Measurements from ENCODE around the gene JADE2. TPM values are rescaled to one million over a fixed set of nuclear protein-coding genes. Genes with fewer than 3 reads are reported as not detected.
A peak's percentile ranks its signal among the peaks of the same experiment; 100 is the strongest.

JADE2 gene
- total and polyA plus RNA-seq, 2 of the 8 experiments (the other 6 are each of a cell fraction or from before 2014, with no cell fraction given), result 19.2 to 55.8 TPM

DNA sequence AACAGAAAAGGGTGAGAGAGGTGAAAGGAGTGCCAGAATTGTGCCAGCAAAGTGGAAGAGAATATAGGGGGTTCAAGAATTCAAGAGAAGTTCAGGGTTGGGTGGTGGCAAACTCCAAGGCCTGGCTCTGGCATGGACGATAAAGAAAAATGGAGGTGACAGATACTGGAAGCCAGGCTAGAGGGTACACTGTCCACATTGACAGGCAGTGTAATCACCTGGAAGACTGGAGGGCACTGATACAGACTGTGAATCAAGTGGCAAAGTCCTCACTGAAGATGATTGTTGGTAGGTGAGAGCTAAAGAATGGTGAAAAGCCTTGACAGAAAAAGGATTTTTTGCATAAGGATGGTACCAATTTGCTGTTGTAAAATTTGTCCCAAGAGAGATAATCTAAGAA is 100.1 kb downstream of the JADE2 start:
- ChIA-PET CTCF (ENCODE audit: partially characterized antibody) (interaction anchor here (1.0 to 2.1 kb wide), 2 partner anchors 38 to 42 kb away, joined by 3 to 8 read pairs; no protein-coding TSS in a partner anchor), POLR2A (ENCODE audit: partially characterized antibody) (interaction anchor here (2.0 kb wide), 1 partner anchor 17 kb away, joined by 5 read pairs; no protein-coding TSS in a partner anchor)
- no peak overlapping the region for H2BK5ac ChIP-seq (ENCODE audit: low read depth, low read length)
- H4K8ac ChIP-seq (ENCODE audit: extremely low read depth, insufficient read depth, low read length), result no peak overlapping the region
- H3K9ac ChIP-seq (replicated peaks in 1 of 4; ENCODE audit: extremely low read depth in 1 of 4, low read depth in 3 of 4, low read length in 3 of 4), result no peak overlapping the region; a peak in 1 of 7 replicates
- H4K5ac ChIP-seq (ENCODE audit: insufficient read length, low read depth, low read length), result no peak overlapping the region
- H3K23ac ChIP-seq (ENCODE audit: insufficient read length), result no peak overlapping the region
- no peak overlapping the region for H2AFZ ChIP-seq (ENCODE audit: low read length)
- H3K4me1 ChIP-seq (replicated peaks in 1 of 4; ENCODE audit: control insufficient read depth in 3 of 4, insufficient read depth in 4 of 4, low read length in 3 of 4), result no peaks in the 10 kb centered on the region
- H3K56ac ChIP-seq (replicated peaks; ENCODE audit: insufficient read length, low read depth, low read length), result no peak overlapping the region
- no peaks in the 10 kb centered on the region for H3K9me3 ChIP-seq (ENCODE audit: insufficient read depth in 2 of 2, low read depth in 1 of 2, low read length in 1 of 2)
- H2BK120ac ChIP-seq (replicated peaks; ENCODE audit: low read depth, low read length), result no peak overlapping the region
- H3K4me2 ChIP-seq (ENCODE audit: insufficient read depth in 1 of 2, low read depth in 2 of 2, low read length in 2 of 2), result no peak overlapping the region
- no peak overlapping the region for H4K91ac ChIP-seq (replicated peaks; ENCODE audit: insufficient read length, low read length)
- DNase-seq (ENCODE audit: low read depth in 1 of 2, low spot score in 2 of 2) (peak in 1 of 2 experiments; percentile 20), FAIRE-seq (no peak)
- no peaks in the 10 kb centered on the region for H3K79me2 ChIP-seq (ENCODE audit: control insufficient read depth in 1 of 2, insufficient read depth in 2 of 2, low read length in 2 of 2)
- H3K79me1 ChIP-seq (ENCODE audit: low read depth, low read length), result no peaks in the 10 kb centered on the region
- H3K4me3 ChIP-seq (ENCODE audit: extremely low read depth in 1 of 4, insufficient read depth in 2 of 4, low read depth in 3 of 4, low read length in 4 of 4), result no peak overlapping the region
- no peak overlapping the region for H2BK20ac ChIP-seq (ENCODE audit: low read length)
- WGBS, 2 experiments (ENCODE audit: extremely low coverage in 1 of 2, insufficient coverage in 1 of 2, insufficient read length in 1 of 2, insufficient replicate concordance in 2 of 2, low coverage in 1 of 2, low lambda C conversion rate in 2 of 2, missing lambda C conversion rate in 1 of 2), result 86% methylated on average over 1 of the region's 1 CpG; no CpG with 5 or more reads in 1 of the 2 experiments
- H3K4ac ChIP-seq (replicated peaks; ENCODE audit: insufficient read length, low read depth, low read length), result no peak overlapping the region
- no peak overlapping the region for H3K14ac ChIP-seq (ENCODE audit: insufficient read length)
- TF ChIP-seq FOSL1 (IDR thresholded peaks at IDR 0.05; ENCODE audit: insufficient read depth, low read depth, low read length) (no peak), PHF8 (conservative IDR thresholded peaks at IDR 0.05; ENCODE audit: low read depth, low read length) (no peak), GABPA (IDR thresholded peaks at IDR 0.05; ENCODE audit: borderline replicate concordance, insufficient read depth, low read length) (no peak), RBBP5 (IDR thresholded peaks at IDR 0.05; ENCODE audit: borderline replicate concordance, low read depth, low read length) (no peak), SUZ12 (IDR thresholded peaks at IDR 0.05; ENCODE audit: low read length) (no peak), BACH1 (IDR thresholded peaks at IDR 0.05; ENCODE audit: low read length) (no peak), RNF2 (IDR thresholded peaks at IDR 0.05; ENCODE audit: borderline replicate concordance, low read depth, low read length, missing control alignments, poor library complexity, severe bottlenecking) (no peak), RFX5 (IDR thresholded peaks at IDR 0.05; ENCODE audit: borderline replicate concordance, low read depth, low read length) (no peak), SIN3A (conservative IDR thresholded peaks at IDR 0.05 in 1 of 2, IDR thresholded peaks at IDR 0.05 in 1 of 2; ENCODE audit: low read depth in 1 of 2, low read length in 2 of 2) (no peak), SIX5 (IDR thresholded peaks at IDR 0.05; ENCODE audit: low read depth, low read length) (no peak)
- TF ChIP-seq, protein P1, sequence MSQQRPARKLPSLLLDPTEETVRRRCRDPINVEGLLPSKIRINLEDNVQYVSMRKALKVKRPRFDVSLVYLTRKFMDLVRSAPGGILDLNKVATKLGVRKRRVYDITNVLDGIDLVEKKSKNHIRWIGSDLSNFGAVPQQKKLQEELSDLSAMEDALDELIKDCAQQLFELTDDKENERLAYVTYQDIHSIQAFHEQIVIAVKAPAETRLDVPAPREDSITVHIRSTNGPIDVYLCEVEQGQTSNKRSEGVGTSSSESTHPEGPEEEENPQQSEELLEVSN (IDR thresholded peaks at IDR 0.05), result no peak
- TF ChIP-seq, protein P2, sequence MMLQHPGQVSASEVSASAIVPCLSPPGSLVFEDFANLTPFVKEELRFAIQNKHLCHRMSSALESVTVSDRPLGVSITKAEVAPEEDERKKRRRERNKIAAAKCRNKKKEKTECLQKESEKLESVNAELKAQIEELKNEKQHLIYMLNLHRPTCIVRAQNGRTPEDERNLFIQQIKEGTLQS (IDR thresholded peaks at IDR 0.05; ENCODE audit: insufficient read depth, low read depth, low read length), result no peak
- no peak overlapping the region for H3K27ac ChIP-seq (ENCODE audit: low read depth, low read length)
- no peak overlapping the region for H2BK15ac ChIP-seq (ENCODE audit: low read length)
- H2BK12ac ChIP-seq (ENCODE audit: low read depth, low read length), result no peak overlapping the region
- H3K18ac ChIP-seq (ENCODE audit: extremely low read depth, low read length), result no peak overlapping the region
- peaks cover 0 to 9% (median 1%) of the 10 kb centered on the region in 4 experiments; a peak in 3 of 8 replicates for H3K36me3 ChIP-seq (ENCODE audit: control insufficient read depth in 2 of 4, insufficient read depth in 4 of 4, low read length in 3 of 4)
- H2AK5ac ChIP-seq (ENCODE audit: low read depth, low read length), result no peak overlapping the region
- no peaks in the 10 kb centered on the region for H3K27me3 ChIP-seq (replicated peaks in 1 of 4; ENCODE audit: control insufficient read depth in 3 of 4, extremely low read depth in 1 of 4, insufficient read depth in 3 of 4, low read length in 3 of 4)
- no peaks in the 10 kb centered on the region for H3K23me2 ChIP-seq (ENCODE audit: low read depth, low read length)
- no peaks in the 10 kb centered on the region for H4K20me1 ChIP-seq (replicated peaks in 1 of 2; ENCODE audit: control insufficient read depth in 1 of 2, insufficient read depth in 2 of 2, low read length in 2 of 2)

All from H1 (cell line).